ENCODE data around the gene VTCN1. TPM values are rescaled to one million over a fixed set of nuclear protein-coding genes. Genes with fewer than 3 reads are reported as not detected.
"Not testable (repeated sequence)": the region's sequence is repeated elsewhere in the genome, so short reads cannot be mapped to it uniquely, and the experiment has no call there.

The VTCN1 gene
- total RNA-seq, 2 donors from 2014 or later = not detected

DNA sequence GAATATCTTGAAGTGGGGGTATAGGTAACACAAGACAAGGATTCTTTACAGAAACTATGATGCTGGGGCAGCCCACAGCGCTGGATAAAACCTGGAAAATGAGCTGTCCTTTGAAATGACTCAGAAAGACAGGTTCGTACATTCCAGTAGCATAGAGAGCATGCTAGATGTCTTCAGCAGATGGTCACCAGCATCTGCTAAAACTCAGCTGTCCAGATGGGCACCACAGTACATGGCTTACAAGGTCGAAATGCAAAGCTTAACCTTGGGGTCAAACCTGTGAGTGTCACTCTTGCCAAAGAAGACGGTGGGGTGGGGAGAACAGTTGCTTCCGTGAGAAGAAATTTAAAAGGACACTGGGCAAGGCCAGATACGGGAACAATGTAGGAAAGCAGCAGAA is 47.9 kb downstream of the VTCN1 start:
- no peak overlapping the region for H3K27ac ChIP-seq
- H3K4me1 ChIP-seq = no peaks in the 10 kb centered on the region
- H3K27me3 ChIP-seq = no peaks in the 10 kb centered on the region
- H3K4me3 ChIP-seq = no peak overlapping the region
- no peaks in the 10 kb centered on the region for H3K36me3 ChIP-seq
- intact Hi-C loops (cut with DNase I) = no loop called here
- TF ChIP-seq CTCF (IDR thresholded peaks at IDR 0.05) = no peak
- DNase-seq = no peak
- no peaks in the 10 kb centered on the region for H3K9me3 ChIP-seq
- no peak overlapping the region for H3K9ac ChIP-seq (ENCODE audit: low read depth in 2 of 2, low read length in 2 of 2)

GRCh38 chr1:117161887-117162286 is 48.8 kb downstream of the VTCN1 start:
- H3K9ac ChIP-seq (ENCODE audit: low read depth in 2 of 2, low read length in 2 of 2) = no peak overlapping the region
- TF ChIP-seq CTCF (IDR thresholded peaks at IDR 0.05) = no peak
- H3K27me3 ChIP-seq = no peaks in the 10 kb centered on the region
- intact Hi-C loops (cut with DNase I) = no loop called here
- no peaks in the 10 kb centered on the region for H3K4me1 ChIP-seq
- no peak overlapping the region for H3K27ac ChIP-seq
- no peak for DNase-seq
- H3K4me3 ChIP-seq = no peak overlapping the region
- no peaks in the 10 kb centered on the region for H3K9me3 ChIP-seq
- no peaks in the 10 kb centered on the region for H3K36me3 ChIP-seq

- H3K36me3 ChIP-seq; DNase-seq; intact Hi-C loops (cut with DNase I); H3K9me3 ChIP-seq; H3K4me3 ChIP-seq; H3K27me3 ChIP-seq; H3K4me1 ChIP-seq; H3K27ac ChIP-seq; H3K9ac ChIP-seq (ENCODE audit: low read depth in 2 of 2, low read length in 2 of 2): not testable (repeated sequence)
Observed at GRCh38 chr1:117151305-117151704, 59.4 kb downstream of the VTCN1 start.

GRCh38 chr1:117150316-117150715 is 60.4 kb downstream of the VTCN1 start:
- no peak overlapping the region for H3K27ac ChIP-seq
- no peak overlapping the region for H3K9ac ChIP-seq (ENCODE audit: low read depth in 2 of 2, low read length in 2 of 2)
- no peaks in the 10 kb centered on the region for H3K9me3 ChIP-seq
- DNase-seq = no peak
- intact Hi-C loops (cut with DNase I) = no loop called here
- H3K4me3 ChIP-seq = no peak overlapping the region
- no peaks in the 10 kb centered on the region for H3K36me3 ChIP-seq
- H3K27me3 ChIP-seq = no peaks in the 10 kb centered on the region
- TF ChIP-seq CTCF (IDR thresholded peaks at IDR 0.05) = no peak
- no peaks in the 10 kb centered on the region for H3K4me1 ChIP-seq

DNA sequence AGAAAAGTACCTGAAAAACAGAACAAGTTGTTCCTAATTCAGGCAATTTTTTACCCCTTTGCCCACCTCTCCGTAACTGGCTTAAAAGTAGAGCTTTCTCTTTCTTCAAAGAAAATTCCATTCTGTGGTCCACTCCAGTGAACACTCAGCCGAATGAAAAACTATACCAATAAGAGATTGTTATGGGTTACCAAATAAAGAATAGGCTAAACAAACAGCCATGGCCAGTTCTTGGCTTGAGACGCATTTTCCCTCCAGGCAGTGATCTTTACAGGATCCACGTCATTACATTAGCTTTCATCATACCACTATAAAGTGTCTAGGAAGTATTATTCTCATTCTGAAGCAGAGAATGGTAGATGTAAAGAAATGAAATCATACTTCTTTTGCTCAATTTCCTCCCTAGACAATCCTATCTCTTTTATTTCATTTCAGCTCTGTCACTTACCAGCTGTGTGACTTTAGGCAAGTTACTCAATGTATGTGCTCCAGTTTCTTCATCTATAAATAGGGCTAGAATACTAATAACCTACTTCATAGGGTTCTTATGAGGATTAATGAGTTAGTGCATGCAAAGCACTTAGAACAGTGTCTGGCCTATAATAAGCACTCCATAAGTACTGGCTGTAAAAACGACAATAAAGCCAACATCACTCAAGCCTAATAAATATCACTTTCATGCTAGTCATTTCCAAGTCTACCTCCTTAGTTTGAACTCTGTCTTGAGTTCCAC is 62.7 kb downstream of the VTCN1 start:
- Histone ChIP-seq H3K9me3 (no peaks in the 10 kb centered on the region), H3K9ac (ENCODE audit: low read depth in 2 of 2, low read length in 2 of 2) (no peak overlapping the region), H3K4me1 (no peaks in the 10 kb centered on the region), H3K4me3 (no peak overlapping the region), H3K27me3 (no peaks in the 10 kb centered on the region), H3K27ac (no peak overlapping the region), H3K36me3 (no peaks in the 10 kb centered on the region)
- intact Hi-C loops (cut with DNase I) = no loop called here
- no peak for DNase-seq
- TF ChIP-seq CTCF (IDR thresholded peaks at IDR 0.05) = no peak

- H3K4me3 ChIP-seq = no peak overlapping the region
- H3K27ac ChIP-seq = no peak overlapping the region
- no peak overlapping the region for H3K9ac ChIP-seq (ENCODE audit: low read depth in 2 of 2, low read length in 2 of 2)
- no peaks in the 10 kb centered on the region for H3K4me1 ChIP-seq
- no peak for TF ChIP-seq CTCF (IDR thresholded peaks at IDR 0.05)
- DNase-seq = no peak
- H3K36me3 ChIP-seq = no peaks in the 10 kb centered on the region
- no peaks in the 10 kb centered on the region for H3K9me3 ChIP-seq
- intact Hi-C loops (cut with DNase I) = no loop called here
- H3K27me3 ChIP-seq = no peaks in the 10 kb centered on the region
Observed at GRCh38 chr1:117147341-117147831, 63.3 kb downstream of the VTCN1 start.

All from colonic mucosa (tissue), 4 donors.